Ovary (tissue), 9 donors: ENCODE results near the gene SEPTIN2. TPM values are rescaled to one million over a fixed set of nuclear protein-coding genes. Genes with fewer than 3 reads are reported as not detected.
"Not testable (repeated sequence)": the region's sequence is repeated elsewhere in the genome, so short reads cannot be mapped to it uniquely, and the experiment has no call there.

Source experiments
- DNase-seq, 5 donors: peaks; one replicate each; pipeline ENCODE4 v3.0.0-alpha.2; 2019 to 2020
- H3K27ac ChIP-seq, 2 donors: fragments of 200-600 bp; one replicate each; pipeline versions ENCODE4 v1.5.1 to v1.8.0; 2019 to 2022
- H3K27me3 ChIP-seq: fragments of 200-600 bp; one replicate; pipeline ENCODE4 v1.8.0; 2022
- H3K36me3 ChIP-seq: fragments of 200-600 bp; sonication (generic); one replicate; pipeline ENCODE4 v1.5.1; 2019
- H3K4me1 ChIP-seq: one replicate; pipeline ENCODE4 v1.8.1; 2013; ENCODE audit warnings: mild to moderate bottlenecking, moderate library complexity; ENCODE audit not compliant: insufficient read depth
- H3K4me3 ChIP-seq: fragments of 200-600 bp; sonication (generic); one replicate; pipeline ENCODE4 v1.5.1; 2017
- H3K9me3 ChIP-seq, 2 donors: fragments of 200-600 bp in 1 of 2; sonication (generic) in 1 of 2; one replicate each; pipeline versions ENCODE4 v1.5.1 to v1.8.1; 2013 to 2019; ENCODE audit warnings: mild to moderate bottlenecking in 1 of 2, moderate library complexity in 1 of 2
- EP300 ChIP-seq: sonication (generic); formaldehyde crosslinking; IDR thresholded peaks from one replicate; pipeline ENCODE4 v1.6.1; 2017; ENCODE audit warnings: antibody characterized with exemption
- POLR2A ChIP-seq: fragments of 450-650 bp; IDR thresholded peaks from one replicate; pipeline ENCODE4 v1.6.1; 2017; ENCODE audit warnings: antibody characterized with exemption, mild to moderate bottlenecking, moderate library complexity
- WGBS, 3 donors: extraction: QIAGEN DNeasy Blood & Tissue Kit in 1 of 3; methylation state at CpG; one replicate each; pipeline versions ENCODE4 v1.1.5 to v1.1.7; 2013 to 2017; 5-methylcytosine and 5-hydroxymethylcytosine counted together
- intact Hi-C, 4 donors: fragments of 100-400 bp; cut with DNase I; formaldehyde crosslinking; loops; one replicate each; pipeline versions ENCODE4 v1.11.0 to v1.15.1; 2022 to 2023
- polyA plus RNA-seq, 2 donors: library from polyadenylated mRNA; stranded (reverse); fragments of 200-250 nt in 1 of 2; fragments of 350-450 nt in 1 of 2; fragmentation: Illumina TruSeq in 1 of 2; extraction: RNeasy Lipid Tissue Mini Kit (QIAGEN cat#74804) in 1 of 2; gene quantifications; one replicate each; pipeline ENCODE4 v1.2.3, GENCODE V29; 2013 to 2014
- total RNA-seq, 7 donors: library from RNA; depleted of rRNA in 2 of 7; stranded (reverse); fragments of >200 nt in 2 of 7; fragmentation: NEBNext Ultra II Directional in 3 of 7; extraction: Animal tissue kit (Norgen Biotek cat#: 25700) in 3 of 7; gene quantifications; one replicate each; pipeline versions ENCODE4 v1.1.0 to v1.2.4, GENCODE V29; 2016 to 2023
- TF ChIP-seq, protein P1 (sequence below), 3 donors: fragments of 450-650 bp in 2 of 3; fragments of 200-600 bp in 1 of 3; IDR thresholded peaks; one replicate each; pipeline versions ENCODE4 v1.5.1 to v1.8.0; 2016 to 2022; ENCODE audit warnings: antibody characterized with exemption in 3 of 3, mild to moderate bottlenecking in 1 of 3
- donor health status: DM: no; HTN: no; CAD: no; lungs with moderate emphysema.
- donor health status: DM: no; HTN: no; CAD: no.
- donor health status: Bipolar disorder and iron deficiency.
- donor health status: DM: yes; HTN: yes; CAD: no.
- donor health status: DM: no; HTN: no; CAD: no.
- donor health status: DM: yes; HTN: yes; CAD: no.

Gene SEPTIN2
- total and polyA plus RNA-seq, 9 donors = 184 to 403 (median 328) TPM

DNA sequence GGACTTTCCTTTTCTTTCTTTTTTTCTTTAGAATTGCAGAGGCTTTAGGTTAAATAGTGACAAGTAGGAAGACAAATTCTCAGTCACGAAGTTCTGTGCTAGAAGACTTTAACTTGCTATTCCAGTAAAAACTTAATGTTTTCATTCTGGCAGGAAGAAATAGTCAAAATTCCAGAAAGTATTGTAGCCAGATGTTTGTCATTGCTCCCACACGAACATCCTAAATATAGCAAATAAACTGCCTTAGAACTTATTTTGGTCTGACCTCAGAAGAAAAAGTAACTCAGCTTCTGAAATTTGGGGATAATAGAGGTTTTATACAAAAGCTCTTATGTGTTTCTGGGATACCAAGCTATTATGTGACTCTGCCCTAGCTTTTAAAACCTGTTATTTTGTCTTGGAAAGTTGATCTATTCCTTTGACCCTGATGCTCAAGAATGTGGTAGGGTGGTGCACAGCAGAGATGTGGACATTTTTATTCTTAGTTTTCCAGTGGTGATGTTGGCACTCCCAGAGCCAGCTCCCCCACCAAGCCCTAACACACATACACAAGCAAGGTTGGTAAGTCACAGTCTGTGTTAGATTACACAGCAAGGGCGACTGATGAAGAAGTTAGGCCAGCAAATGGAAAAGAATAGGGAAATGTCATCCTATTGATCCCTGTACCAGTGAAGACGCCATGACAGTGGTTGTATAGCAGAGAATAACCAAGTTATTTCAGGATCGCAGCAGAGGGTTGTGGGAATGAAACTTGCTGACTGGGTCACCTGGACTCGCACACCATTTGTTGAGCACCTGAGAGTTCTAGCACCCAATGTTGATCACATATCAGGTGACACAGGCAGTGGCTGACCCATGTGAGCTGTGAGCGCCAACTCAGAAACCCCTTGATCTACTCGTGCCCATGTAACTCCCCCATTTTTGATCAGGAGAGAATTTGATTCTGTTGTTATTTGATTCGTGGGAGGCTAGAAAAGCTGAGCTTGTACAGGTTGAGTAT, 64.1 kb downstream of the SEPTIN2 start:
- H3K4me3 ChIP-seq = no peak overlapping the region
- H3K27ac ChIP-seq = peak overlapping the region in 1 of 2 donors; percentile 22
- H3K27me3 ChIP-seq = no peaks in the 10 kb centered on the region
- no peak for TF ChIP-seq EP300
- TF ChIP-seq, protein P1, sequence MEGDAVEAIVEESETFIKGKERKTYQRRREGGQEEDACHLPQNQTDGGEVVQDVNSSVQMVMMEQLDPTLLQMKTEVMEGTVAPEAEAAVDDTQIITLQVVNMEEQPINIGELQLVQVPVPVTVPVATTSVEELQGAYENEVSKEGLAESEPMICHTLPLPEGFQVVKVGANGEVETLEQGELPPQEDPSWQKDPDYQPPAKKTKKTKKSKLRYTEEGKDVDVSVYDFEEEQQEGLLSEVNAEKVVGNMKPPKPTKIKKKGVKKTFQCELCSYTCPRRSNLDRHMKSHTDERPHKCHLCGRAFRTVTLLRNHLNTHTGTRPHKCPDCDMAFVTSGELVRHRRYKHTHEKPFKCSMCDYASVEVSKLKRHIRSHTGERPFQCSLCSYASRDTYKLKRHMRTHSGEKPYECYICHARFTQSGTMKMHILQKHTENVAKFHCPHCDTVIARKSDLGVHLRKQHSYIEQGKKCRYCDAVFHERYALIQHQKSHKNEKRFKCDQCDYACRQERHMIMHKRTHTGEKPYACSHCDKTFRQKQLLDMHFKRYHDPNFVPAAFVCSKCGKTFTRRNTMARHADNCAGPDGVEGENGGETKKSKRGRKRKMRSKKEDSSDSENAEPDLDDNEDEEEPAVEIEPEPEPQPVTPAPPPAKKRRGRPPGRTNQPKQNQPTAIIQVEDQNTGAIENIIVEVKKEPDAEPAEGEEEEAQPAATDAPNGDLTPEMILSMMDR (IDR thresholded peaks at IDR 0.05) = no peak
- TF ChIP-seq POLR2A = no peak
- intact Hi-C loops = no loop called here
- no peaks in the 10 kb centered on the region for H3K36me3 ChIP-seq
- H3K9me3 ChIP-seq = no peaks in the 10 kb centered on the region
- 61 to 66% (median 62%) methylated on average over 9 of the region's 9 CpGs for WGBS, 3 donors
- no peak for DNase-seq
- H3K4me1 ChIP-seq = peaks cover 13% of the 10 kb centered on the region

- peaks cover 13% of the 10 kb centered on the region for H3K4me1 ChIP-seq
- TF ChIP-seq EP300 (no peak), POLR2A (no peak)
- TF ChIP-seq, protein P1 (IDR thresholded peaks at IDR 0.05) = no peak
- no peaks in the 10 kb centered on the region for H3K9me3 ChIP-seq
- intact Hi-C loops = no loop called here
- WGBS, 3 donors = 41 to 51% (median 43%) methylated on average over 4 of the region's 4 CpGs
- no peak overlapping the region for H3K4me3 ChIP-seq
- no peaks in the 10 kb centered on the region for H3K27me3 ChIP-seq
- no peak overlapping the region for H3K27ac ChIP-seq
- no peak for DNase-seq
- H3K36me3 ChIP-seq = no peaks in the 10 kb centered on the region
These were observed 66.1 kb downstream of the SEPTIN2 start for GRCh38 chr2:241381872-241382271.

- H3K27me3 ChIP-seq, H3K4me1 ChIP-seq, H3K36me3 ChIP-seq, DNase-seq, H3K9me3 ChIP-seq, H3K4me3 ChIP-seq, H3K27ac ChIP-seq, intact Hi-C loops: not testable (repeated sequence)
- WGBS, 3 donors = 96 to 97% (median 97%) methylated on average over 7 of the region's 7 CpGs
These were observed 69.7 kb downstream of the SEPTIN2 start for GRCh38 chr2:241385450-241385849.

DNA sequence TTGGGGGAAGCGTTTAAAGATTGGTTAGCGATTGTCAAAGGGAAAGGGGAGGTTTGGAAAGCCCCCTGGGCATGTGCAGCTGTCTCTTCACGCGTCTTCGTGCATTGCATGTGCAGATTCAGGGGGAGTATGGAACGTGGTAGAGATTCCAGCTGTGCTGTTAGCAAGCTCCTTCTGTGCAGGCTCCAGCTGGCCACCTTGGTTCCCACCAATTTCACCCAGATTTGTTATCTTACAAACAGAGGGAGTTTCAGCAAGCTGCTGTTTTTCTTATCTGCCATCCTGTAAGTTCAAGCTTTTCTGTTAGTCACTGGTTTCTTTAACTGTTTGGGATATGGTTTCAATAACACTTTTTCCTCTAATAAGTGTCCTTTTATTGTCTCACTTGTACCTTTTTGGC, 70.8 kb downstream of the SEPTIN2 start:
- Histone ChIP-seq H3K27ac (no peak overlapping the region), H3K27me3 (no peaks in the 10 kb centered on the region), H3K9me3 (no peaks in the 10 kb centered on the region), H3K4me1 (no peaks in the 10 kb centered on the region), H3K4me3 (no peak overlapping the region), H3K36me3 (no peaks in the 10 kb centered on the region)
- no peak for DNase-seq
- TF ChIP-seq POLR2A (no peak), EP300 (no peak)
- TF ChIP-seq, protein P1 (IDR thresholded peaks at IDR 0.05) = no peak
- WGBS, 3 donors = 36 to 54% (median 38%) methylated on average over 6 of the region's 6 CpGs
- intact Hi-C loops = no loop called here

DNA sequence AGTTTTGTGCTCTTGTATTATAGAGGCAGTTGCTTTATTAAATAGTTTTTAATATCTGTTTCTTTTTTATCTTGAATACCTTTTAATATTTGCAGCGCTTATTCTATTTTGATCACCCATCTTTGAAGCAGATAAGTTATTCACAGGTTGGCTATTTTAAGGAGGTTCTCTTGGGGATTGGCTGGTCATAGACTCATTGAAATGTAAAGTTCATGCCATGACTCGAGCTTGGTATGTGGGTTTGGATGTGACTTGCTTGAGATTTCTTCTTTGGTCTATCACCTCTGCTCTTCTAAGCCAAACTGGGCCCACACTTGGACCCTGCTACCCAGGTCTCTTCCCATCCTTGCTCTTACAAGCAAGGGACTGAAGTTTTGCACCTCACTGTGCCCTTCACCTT, 74.0 kb downstream of the SEPTIN2 start:
- no peaks in the 10 kb centered on the region for H3K4me1 ChIP-seq
- no peaks in the 10 kb centered on the region for H3K9me3 ChIP-seq
- H3K27ac ChIP-seq = no peak overlapping the region
- no peak for DNase-seq
- H3K4me3 ChIP-seq = no peak overlapping the region
- WGBS, 3 donors = 87 to 89% (median 89%) methylated on average over 2 of the region's 2 CpGs
- no peaks in the 10 kb centered on the region for H3K36me3 ChIP-seq
- TF ChIP-seq, protein P1 (IDR thresholded peaks at IDR 0.05) = no peak
- no peak for TF ChIP-seq POLR2A
- no peak for TF ChIP-seq EP300
- intact Hi-C loops = no loop called here
- H3K27me3 ChIP-seq = no peaks in the 10 kb centered on the region
